ENCODE measurements around the gene INO80.
"Not testable (repeated sequence)": the region's sequence is repeated elsewhere in the genome, so short reads cannot be mapped to it uniquely, and the experiment has no call there.

The INO80 gene

GRCh38 chr15:41133454-41133853, 17.4 kb upstream of the INO80 start:
- Histone ChIP-seq H3K36me3 (ENCODE audit: control insufficient read depth, insufficient read depth, low read length) (no peaks in the 10 kb centered on the region), H3K4me3 (replicated peaks; ENCODE audit: low read depth, low read length) (no peak overlapping the region), H3K27me3 (replicated peaks; ENCODE audit: control insufficient read depth, insufficient read depth, low read length) (no peaks in the 10 kb centered on the region)
- no peak for DNase-seq (ENCODE audit: extremely low read depth, insufficient read length)
- no peak for TF ChIP-seq CTCF (IDR thresholded peaks at IDR 0.05; ENCODE audit: insufficient read depth, low read length, poor library complexity, severe bottlenecking)

- DNase-seq (ENCODE audit: extremely low read depth, insufficient read length); H3K4me3 ChIP-seq (replicated peaks; ENCODE audit: low read depth, low read length); H3K36me3 ChIP-seq (ENCODE audit: control insufficient read depth, insufficient read depth, low read length); H3K27me3 ChIP-seq (replicated peaks; ENCODE audit: control insufficient read depth, insufficient read depth, low read length): not testable (repeated sequence)
These were observed 16.0 kb upstream of the INO80 start for GRCh38 chr15:41132094-41132493.

- no peaks in the 10 kb centered on the region for H3K36me3 ChIP-seq (ENCODE audit: control insufficient read depth, insufficient read depth, low read length)
- no peak for TF ChIP-seq CTCF (IDR thresholded peaks at IDR 0.05; ENCODE audit: insufficient read depth, low read length, poor library complexity, severe bottlenecking)
- no peaks in the 10 kb centered on the region; the same call in 1 of the 2 replicates for H3K27me3 ChIP-seq (replicated peaks; ENCODE audit: control insufficient read depth, insufficient read depth, low read length)
- no peak for DNase-seq (ENCODE audit: extremely low read depth, insufficient read length)
- H3K4me3 ChIP-seq (replicated peaks; ENCODE audit: low read depth, low read length): no peak overlapping the region
These were observed 12.3 kb upstream of the INO80 start for GRCh38 chr15:41128174-41128902.

GRCh38 chr15:41125931-41126642, 10.0 kb upstream of the INO80 start:
- Histone ChIP-seq H3K27me3 (replicated peaks; ENCODE audit: control insufficient read depth, insufficient read depth, low read length) (no peaks in the 10 kb centered on the region; the same call in 1 of the 2 replicates), H3K36me3 (ENCODE audit: control insufficient read depth, insufficient read depth, low read length) (no peaks in the 10 kb centered on the region), H3K4me3 (replicated peaks; ENCODE audit: low read depth, low read length) (no peak overlapping the region)
- TF ChIP-seq CTCF (IDR thresholded peaks at IDR 0.05; ENCODE audit: insufficient read depth, low read length, poor library complexity, severe bottlenecking): no peak
- DNase-seq (ENCODE audit: extremely low read depth, insufficient read length): no peak

GRCh38 chr15:41125063-41125669, 9.1 kb upstream of the INO80 start:
- Histone ChIP-seq H3K36me3 (ENCODE audit: control insufficient read depth, insufficient read depth, low read length) (no peaks in the 10 kb centered on the region), H3K4me3 (replicated peaks; ENCODE audit: low read depth, low read length) (no peak overlapping the region), H3K27me3 (replicated peaks; ENCODE audit: control insufficient read depth, insufficient read depth, low read length) (no peaks in the 10 kb centered on the region; the same call in 1 of the 2 replicates)
- no peak for DNase-seq (ENCODE audit: extremely low read depth, insufficient read length)
- TF ChIP-seq CTCF (IDR thresholded peaks at IDR 0.05; ENCODE audit: insufficient read depth, low read length, poor library complexity, severe bottlenecking): no peak

DNA sequence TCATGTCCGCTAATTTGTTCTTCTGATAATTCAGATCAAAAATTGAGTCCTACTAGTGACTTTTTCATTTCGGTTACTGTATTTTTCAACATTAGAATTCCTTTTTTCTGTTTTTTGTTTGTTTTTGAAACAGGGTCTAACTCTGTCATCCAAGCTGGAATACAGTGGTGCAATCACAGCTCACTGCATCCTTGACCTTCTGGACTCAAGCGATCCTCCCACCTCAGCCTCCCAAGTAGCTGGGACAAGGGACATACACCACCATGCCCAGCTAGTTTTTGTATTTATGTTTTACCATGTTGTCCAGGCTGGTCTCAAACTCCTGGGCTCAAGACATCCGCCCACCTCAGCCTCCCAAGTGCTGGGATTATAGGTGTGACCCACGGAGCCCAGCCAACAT, 8.0 kb upstream of the INO80 start:
- Histone ChIP-seq H3K27me3 (replicated peaks; ENCODE audit: control insufficient read depth, insufficient read depth, low read length) (no peaks in the 10 kb centered on the region; the same call in 1 of the 2 replicates), H3K36me3 (ENCODE audit: control insufficient read depth, insufficient read depth, low read length) (no peaks in the 10 kb centered on the region), H3K4me3 (replicated peaks; ENCODE audit: low read depth, low read length) (no peak overlapping the region)
- no peak for DNase-seq (ENCODE audit: extremely low read depth, insufficient read length)
- TF ChIP-seq CTCF (IDR thresholded peaks at IDR 0.05; ENCODE audit: insufficient read depth, low read length, poor library complexity, severe bottlenecking): no peak

Measured in GM06990 (cell line).